ENCODE results near the gene DOCK6.
"Not testable (repeated sequence)": the region's sequence is repeated elsewhere in the genome, so short reads cannot be mapped to it uniquely, and the experiment has no call there.

Gene DOCK6

DNA sequence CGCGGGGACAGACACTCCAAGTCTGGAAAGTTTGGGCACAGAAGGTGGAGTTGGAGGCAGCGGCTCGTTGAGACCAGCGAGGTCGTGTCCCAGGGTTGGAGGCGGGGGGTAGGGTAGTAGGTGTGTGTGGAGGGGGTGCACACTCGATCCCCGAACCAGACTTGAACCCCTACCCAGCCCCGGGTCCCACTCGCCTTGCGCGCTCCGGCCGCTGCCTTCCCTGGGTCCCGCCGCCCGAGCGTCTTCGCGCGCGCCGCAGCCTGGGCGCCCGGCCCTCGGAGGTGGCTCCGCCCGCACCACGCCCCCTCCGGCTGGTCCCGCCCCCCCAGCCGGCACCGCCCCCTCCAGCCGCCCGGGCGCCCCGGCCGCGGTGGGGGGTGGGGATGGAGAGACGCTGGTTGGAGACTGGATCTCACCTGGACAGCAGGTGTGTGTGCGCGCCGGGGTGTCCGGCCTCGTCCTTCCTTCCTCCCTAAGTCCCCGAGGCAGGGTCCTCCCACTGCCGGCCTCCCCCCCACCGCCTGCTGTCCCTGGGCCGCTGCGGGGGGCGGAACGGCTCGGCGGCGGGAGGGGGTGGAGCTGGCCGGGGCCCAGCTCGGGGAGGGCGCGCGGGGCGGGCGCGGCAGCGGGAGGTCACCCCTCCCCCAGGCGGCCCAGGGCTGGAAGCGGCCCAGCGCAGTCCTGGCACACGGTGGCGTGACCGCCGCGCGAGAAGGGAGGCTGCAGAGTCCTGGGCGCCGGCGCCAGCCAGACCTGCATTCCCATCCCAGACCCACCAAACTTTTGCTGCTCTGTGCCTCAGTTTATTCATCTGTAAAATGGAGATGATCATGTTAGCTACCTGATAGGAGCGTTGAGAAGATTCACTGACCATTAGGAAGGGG is 64.8 kb downstream of the DOCK6 start, which contains the start of gene KANK2:
KANK2 (minus strand) TSS at position 255 of the 884 bp plus-strand sequence. CDS start 3,034 bp downstream, outside the sequence.
- peak; percentile 55 for DNase-seq (ENCODE audit: low read depth)

DNA sequence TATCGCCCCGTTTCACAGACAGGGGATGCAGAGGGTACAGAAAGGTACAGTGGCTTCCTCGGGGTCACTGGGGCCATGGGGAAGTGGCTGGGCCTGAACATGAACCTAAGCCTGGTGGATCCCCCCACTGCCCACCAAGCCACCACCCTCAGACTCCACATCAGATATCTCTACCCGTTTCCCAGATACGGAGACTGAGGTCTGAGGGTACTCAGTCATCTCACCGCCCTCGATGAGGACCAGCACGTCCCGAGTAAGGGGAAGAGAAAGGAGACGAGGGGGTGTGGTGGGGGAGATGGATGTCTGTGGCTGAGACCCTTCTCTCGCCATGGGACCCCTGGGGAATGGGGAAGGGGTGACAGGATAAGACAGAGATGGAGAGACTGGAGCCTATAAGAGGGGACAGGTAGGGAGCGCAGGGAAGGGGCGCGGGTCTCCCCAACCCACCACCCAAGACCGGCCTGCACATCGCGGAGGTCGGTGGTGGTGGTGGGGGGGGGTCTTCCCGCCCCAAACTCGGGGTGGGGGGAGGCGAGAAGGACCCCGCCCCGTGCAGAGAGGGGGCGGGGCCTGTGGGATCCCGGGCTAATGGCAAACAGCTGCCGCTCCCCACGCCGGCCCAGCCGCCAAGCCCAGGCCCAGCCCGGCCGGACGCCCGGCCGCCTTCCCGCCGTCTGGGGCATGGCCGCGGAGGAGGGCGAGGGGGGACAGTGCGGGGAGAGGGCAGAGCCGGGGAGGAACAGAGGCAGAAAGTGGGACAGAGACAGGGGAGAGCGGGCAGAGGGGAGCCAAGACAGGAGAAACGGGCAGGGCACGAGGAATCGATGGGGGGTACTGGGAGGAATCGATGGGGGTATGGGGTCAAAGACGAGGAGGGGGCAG is 65.7 kb downstream of the DOCK6 start:
- DNase-seq (ENCODE audit: low read depth), result no peak

DNA sequence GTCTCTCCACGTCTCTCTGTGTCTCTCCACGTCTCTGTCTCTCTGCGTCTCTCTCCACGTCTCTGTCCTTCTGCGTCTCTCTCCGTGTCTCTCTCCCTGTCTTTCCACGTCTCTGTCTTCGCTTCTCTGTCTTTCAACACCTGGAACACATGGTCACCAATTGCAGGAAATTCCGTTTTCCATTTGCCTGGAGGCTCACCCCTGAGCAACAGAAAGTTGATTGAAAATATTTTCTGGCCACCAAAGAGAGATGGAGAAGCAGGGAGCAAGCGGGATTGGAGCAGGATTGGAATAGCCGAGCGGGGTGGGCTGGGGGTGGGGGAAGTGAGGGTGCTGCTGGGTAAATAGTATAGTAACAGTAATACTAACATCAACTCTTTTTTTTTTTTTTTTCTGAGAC is 66.6 kb downstream of the DOCK6 start:
- DNase-seq (ENCODE audit: low read depth), result no peak

DNA sequence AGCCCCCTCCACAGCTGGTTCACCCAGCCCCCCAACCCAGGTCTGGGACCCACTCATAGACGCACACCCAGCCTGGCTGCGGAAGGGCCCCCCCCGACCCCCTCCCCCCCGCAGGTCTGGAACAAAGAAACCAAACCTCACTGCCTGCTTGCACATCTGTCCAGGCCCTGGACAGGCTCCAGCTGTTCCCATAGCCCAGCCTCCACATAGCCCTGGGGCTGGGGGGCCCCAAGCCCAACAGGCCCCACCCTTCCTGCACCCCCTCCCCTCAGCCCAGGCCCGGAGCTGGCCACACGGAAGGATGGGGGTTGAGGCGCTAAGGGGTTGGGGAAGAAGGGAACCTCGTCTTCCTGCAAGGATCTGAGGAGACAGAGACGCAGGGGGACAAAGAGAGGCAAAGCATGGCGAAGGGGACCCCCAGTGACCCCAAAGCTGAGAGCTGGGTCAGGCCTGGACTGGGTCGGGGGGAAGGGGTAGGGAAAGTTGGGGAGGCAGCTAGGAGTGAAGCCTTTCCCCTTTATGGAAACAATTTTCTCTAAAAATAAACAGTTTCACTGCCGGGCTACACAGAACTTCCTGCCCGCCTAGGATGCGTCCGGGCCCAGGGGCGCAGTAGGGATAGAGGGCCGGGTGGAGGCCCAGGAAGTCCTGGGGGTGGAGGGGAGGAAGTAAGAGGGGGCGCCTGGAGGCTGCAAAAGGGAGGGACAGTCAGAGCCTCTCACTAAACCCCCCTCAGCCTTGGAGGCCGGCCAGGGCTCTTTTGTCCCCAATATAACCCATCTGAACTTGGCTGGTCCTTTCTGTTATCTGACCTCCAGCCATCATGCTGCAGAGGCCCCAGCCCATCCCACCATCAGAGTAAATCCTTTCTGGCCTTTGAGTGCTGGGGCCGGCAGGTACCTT is 67.4 kb downstream of the DOCK6 start:
- no peak for DNase-seq (ENCODE audit: low read depth)

DNA sequence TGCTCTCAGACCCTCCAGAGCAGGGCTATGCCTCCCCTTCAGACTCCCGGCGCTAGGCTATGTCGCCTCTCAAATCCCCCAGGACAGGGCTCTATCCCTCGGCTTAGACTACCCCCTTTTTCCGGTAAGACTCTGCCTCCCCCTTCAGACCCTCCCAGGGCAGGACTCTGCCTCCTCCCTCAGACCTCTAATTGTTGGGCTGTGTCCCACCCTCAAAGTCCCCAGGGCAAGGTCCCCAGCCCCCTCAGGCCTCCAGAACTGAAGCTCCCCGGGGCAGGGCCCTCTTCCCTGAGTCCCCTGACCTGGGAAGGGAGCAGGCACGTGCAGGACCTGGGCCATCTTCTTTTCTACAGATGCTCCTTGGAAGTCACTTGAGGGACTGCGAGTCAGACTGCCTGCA is 68.2 kb downstream of the DOCK6 start:
- DNase-seq (ENCODE audit: low read depth), result no peak

DNA sequence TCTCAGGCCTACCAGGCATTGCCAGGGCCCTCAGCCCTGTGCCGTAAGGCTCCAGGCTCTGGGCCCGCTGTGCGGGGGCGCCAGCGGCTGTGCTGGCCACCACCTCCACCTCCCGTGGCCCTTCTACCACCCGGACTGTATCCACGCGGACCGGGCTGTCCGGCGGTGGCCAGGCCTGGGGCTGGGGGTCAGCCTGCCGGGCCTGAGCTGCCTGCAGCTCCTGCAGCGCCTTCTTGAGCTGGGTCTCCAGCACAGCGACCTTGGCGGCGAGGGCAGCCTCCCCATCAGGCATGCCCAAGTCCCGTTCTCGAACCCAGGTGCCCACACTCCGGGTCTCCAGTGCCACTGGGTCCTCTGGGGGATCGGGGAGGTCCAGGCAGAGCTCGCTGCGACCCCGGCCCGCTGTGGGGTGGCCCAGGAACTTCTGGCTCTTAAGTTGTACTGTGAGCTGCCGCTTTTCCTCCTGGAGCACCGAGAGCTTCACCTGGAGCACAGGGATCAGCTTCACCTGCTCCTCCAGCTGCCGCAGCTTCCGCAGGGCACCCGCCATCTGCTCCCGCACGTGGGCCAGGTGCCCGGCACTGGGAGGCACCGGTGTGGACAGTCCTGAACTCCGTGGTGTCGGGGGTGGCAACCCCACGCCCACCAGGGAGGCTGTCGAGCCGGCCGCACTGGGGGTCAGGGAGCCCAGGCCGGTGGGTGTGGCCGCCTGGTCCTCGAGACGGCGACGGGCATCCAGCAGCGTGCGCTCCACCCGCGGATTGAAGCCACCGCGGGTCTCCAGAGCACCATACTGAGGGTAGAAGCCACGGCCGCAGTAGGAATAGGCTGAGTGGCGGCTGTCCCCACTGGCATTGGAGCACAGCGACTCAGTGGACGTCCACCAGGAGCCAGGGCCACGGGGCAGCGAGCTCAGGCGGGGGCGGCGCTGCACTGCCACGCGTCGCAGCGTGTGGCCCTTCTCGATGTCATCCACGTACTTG is 69.1 kb downstream of the DOCK6 start:
- no peak for DNase-seq (ENCODE audit: low read depth)

DNA sequence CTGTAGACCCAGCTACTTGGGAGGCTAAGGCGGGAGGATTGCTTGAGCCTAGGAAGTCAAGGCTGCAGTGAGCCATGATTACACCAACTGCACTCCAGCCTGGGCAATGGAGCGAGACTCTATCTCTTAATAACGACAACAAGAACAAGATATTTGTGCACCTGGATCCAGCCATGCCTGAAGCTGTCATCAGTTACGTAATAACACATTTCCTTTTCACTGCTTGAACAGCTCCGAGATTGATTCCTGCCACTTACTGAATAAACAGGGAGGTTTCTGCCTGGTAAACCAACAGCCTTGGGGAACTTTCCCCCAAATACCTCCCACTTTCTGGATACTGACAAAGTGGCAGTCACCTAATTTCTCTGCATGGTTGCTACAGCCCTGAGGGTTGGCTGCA is 70.4 kb downstream of the DOCK6 start:
- no peak for DNase-seq (ENCODE audit: low read depth)

DNA sequence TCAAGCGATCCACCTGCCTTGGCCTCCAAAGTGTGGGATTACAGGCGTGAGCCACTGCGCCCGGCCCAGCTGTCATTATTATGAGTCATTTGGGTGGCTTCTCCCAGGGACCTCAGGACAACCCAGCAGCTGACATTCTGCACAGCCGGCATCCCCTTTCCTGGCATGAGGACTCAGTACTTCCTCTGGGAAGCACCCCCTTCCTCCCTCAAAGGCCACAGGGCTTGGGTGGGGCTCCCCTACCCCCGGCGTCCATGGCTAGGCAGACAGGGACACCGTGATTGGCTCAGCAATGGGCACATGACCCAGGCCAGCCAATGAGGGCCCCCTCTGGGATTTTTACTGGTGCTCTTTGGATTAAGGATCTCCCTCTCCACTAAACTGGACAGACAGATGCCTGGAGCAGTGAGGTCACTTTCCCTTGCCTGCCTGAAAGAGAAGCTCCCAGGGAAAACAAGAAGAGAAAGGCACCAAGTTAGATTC is 71.0 kb downstream of the DOCK6 start:
- no peak for DNase-seq (ENCODE audit: low read depth)

DNA sequence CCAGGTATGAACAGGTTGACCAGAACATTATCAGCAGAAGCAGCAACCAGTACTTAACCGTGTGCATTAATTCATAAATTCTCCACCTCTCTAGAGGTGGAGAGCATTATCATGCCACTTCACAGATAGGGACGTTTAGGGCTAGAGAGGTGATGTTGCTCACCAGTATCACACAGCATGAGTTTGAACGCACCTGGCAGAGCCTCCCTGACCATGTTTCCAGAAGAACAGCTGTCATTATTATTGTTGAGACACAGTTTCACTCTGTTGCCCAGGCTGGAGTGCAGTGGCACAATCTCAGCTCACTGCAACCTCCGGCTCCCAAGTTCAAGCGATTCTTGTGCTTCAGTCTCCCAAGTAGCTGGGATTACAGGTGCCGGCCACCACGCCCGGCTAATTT is 71.8 kb downstream of the DOCK6 start:
- no peak for DNase-seq (ENCODE audit: low read depth)

DNA sequence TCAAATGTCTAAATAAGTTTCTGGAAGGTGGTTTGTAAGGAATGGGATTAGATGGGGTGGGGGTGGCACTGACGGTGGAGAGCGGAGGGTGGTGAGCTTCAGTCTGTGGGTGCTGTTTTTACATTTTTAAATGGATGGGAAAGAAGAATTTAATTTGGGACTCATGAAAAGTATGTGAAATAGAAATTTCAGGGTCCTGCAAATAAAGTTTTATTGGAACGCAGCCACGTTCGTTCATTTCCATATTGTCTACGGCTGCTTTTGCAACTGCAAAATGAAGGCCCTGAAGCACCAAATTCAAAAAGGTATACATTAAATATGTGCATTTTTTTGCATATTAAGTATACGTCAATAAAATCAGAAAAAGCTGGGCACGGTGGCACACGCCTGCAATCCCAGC is 74.9 kb downstream of the DOCK6 start:
- no peak for DNase-seq (ENCODE audit: low read depth)

DNA sequence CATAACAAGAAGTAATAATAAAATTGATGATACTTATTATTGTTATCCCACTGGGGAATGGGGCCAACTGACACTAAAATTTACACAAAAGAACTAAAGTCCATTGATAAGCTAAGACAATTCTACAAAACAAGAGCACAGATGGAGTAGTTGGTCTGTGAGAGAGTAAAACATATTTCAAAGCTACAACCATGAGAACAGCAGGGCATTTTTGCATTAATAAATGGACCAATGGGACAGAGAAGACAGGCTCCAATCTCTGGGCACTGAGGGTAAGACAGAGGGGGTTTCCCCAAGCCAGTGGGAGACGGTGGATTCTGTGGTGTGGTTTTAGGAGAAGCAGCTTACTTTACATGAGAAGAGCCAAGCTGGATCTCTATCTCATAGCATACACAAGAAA is 79.3 kb downstream of the DOCK6 start:
- no peak for DNase-seq (ENCODE audit: low read depth)

DNA sequence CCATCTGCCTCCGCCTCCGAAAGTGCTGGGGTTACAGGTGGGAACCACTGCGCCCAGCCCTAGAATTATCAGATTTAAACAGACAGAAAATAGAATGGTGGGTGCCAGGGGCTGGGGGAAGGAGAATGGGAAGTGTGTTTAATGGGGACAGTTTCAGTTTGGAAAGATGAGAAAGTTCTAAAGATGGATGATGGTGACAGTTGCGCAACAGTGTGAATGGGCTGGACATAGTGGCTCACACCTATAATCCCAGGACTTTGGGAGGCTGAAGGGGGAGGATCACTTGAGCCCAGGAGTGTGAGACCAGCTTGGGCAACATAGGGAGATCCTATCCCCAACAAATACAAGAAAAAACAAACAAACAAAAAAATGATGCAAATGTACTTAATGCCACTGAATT is 80.8 kb downstream of the DOCK6 start:
- DNase-seq (ENCODE audit: low read depth), result no peak

DNA sequence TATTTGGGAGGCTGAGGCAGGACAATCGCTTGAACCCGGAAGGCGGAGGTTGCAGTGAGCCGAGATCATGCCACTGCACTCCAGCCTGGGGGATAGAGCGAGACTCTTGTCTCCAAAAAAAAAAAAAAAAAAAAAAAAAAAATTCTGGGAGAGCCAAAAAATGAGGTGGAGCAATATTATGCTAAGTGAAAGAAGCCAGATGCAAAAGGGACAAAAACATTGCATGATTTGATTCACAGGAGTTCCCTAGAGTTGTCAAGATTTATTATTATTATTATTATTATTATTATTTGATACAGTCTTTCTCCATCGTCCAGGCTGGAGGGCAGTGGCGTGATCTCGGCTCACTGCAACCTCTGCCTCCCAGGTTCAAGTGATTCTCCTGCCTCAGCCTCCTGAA is 81.3 kb downstream of the DOCK6 start:
- DNase-seq (ENCODE audit: low read depth), result not testable (repeated sequence)

DNA sequence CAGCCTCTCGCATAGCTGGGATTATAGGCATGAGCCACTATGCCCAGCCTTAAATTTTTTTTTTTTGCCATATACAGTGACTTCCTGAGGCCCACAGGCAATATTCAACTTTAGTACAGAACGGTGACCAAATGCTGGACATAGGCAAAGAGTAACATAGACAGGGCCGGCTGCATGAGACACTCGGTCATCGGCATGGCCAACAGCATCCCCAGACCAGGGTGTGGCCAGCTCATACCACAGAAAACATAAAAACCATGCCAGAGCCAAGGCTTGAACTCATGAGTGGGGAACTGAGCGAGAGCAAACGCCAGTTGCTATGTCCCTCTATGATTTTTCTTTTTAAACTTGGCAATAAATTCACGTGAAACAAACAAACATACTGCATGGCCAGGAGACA is 82.0 kb downstream of the DOCK6 start:
- no peak for DNase-seq (ENCODE audit: low read depth)

DNA sequence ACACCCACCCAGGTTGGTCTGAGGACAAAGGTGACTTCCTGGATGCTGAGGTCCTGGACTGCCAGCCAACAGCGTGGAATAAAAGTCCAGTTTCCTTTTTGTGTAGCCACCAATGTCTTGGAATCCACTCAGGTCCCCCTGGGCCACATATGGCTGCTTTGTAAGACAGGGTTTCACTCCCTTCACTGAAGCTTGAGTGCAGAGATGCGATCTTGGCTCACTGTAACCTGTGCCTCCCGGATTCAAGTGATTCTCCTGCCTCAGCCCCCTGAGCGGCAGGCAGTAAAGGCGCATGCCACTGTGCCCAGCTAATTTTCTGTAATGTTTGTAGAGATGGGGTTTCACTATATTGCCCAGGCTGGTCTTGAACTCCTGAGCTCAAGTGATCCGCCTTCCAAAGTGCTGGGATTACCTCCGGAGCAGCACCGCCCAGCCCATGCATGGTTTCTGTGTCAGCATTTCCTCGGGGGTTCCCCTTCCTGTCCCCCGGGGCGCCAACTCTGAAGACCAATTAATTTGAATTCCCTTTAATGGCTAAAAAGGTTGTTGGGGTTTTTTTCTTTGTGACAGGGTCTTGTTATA is 82.5 kb downstream of the DOCK6 start:
- DNase-seq (ENCODE audit: low read depth), result no peak

DNA sequence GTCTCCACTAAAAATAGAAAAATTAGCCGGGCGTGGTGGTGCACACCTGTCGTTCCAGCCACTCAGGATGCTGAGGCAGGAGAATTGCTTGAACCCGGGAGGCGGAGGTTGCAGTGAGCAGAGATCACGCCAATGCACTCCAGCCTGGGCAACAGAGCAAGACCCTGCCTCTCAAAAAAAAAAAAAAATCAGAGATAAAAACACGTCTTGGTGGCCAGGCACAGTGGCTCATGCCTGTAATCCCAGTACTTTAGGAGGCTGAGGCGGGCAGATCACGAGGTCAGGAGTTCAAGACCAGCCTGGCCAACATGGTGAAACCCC is 83.2 kb downstream of the DOCK6 start:
- not testable (repeated sequence) for DNase-seq (ENCODE audit: low read depth)

DNA sequence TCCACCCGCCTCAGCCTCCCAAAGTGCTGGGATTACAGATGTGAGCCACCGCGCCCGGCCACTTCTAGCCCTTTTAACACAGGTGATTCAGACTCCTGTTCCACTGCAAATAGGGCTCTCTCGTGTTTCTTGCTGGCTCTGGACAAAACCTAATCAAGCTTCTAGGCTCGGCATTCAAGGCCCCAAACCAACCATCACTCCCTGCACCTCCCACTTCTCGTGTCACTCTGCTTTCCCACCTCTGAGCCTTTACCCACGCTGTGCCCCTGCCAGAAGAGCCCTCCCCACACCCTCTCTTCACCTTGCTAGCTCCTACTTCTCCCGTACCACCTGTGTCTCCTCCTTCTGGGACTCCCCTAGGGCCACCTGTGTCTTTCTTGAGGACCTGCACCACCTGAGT is 84.7 kb downstream of the DOCK6 start:
- DNase-seq (ENCODE audit: low read depth), result no peak

DNA sequence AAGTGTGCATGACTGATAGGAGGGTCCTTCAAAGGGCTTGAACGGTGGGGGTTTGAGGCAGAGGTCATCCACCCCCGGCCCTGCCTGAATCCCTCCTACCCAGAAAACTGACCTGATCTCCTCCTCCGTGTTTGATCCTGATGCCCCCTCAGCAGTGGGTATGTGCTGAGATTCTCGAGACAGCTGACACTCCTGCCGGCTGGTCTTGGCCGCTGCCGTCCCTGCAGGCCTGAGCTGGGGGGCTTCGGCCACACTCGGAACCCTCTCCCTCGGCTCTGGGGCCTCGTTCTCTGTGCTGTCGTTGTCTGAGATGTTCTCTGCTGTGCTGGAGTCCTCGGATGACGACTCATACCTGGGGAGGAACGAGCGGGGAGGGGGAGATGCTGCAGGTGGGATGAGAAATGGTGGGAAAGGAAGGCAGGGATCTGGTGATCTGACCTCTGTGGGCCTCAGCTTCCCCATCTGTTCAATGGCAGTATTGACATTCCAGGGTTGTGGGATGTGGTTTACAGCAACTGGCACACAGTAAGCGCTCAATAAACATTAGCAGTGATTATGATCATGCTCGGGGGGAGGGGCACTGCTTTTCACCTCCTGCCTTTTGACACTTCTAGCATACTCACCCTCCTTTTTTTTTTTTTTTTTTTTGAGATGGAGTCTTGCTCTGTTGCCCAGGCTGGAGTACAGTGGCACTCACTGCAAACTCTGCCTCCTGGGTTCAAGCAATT is 85.7 kb downstream of the DOCK6 start:
- no peak for DNase-seq (ENCODE audit: low read depth)

DNA sequence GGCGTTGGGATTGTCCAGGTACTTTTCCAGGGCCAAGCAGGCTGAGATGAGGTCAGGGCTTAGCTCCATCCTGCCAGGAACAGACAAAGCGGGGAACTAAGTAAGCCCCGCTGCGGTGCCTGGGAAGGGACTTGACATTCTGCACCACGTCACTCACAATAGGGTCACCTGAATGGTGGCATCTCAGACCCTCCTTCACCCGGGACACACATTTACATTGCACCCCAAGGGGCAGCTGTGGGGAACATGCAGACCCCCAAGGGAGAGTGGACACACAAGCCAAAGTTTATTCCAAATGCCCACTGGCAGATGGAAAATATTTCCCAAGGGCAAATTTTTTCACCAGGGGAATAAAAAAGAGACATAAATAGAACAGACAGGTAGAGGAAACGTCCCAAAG is 86.4 kb downstream of the DOCK6 start:
- no peak for DNase-seq (ENCODE audit: low read depth)

DNA sequence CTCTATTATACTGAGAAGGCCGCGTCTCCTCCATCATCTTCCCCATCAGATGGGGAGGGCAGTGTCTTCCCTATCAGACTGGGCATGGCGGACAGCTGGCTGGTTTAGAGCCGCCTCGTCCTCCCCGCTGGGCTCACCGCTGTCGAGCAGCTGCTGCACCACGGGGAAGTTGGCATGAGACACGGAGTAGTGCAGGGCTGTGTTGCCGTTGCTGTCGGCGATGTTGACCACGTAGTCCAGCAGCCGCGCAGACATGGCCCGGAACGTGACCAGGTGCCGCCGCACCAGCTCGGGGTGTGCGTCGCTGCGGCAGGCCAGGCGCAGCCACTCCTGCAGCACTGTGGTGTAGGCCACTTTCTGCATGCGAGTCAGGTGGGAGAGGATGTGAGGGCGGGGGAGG is 88.0 kb downstream of the DOCK6 start:
- no peak for DNase-seq (ENCODE audit: low read depth)

Measured in activated T-helper 1 cell treated with Interleukin-2 at 50 U/mL for 16 hours (primary cell).